ENCODE results near the gene LRP11.
"Not testable (repeated sequence)": the region's sequence is repeated elsewhere in the genome, so short reads cannot be mapped to it uniquely, and the experiment has no call there.

The LRP11 gene

GRCh38 chr6:149851461-149852110, 12.6 kb downstream of the LRP11 start:
- no peaks in the 10 kb centered on the region for H4K20me1 ChIP-seq (ENCODE audit: insufficient read depth, low read length)
- H3K4me3 ChIP-seq (ENCODE audit: low read length), result no peak overlapping the region
- no peak overlapping the region for H2AFZ ChIP-seq (ENCODE audit: low read length)
- no peak overlapping the region for H3K27ac ChIP-seq (ENCODE audit: low read length)
- no peak for DNase-seq
- H3K4me1 ChIP-seq (ENCODE audit: low read length), result no peaks in the 10 kb centered on the region
- no peaks in the 10 kb centered on the region for H3K36me3 ChIP-seq (replicated peaks; ENCODE audit: insufficient read depth, low read length)
- H3K27me3 ChIP-seq (replicated peaks; ENCODE audit: insufficient read depth, low read length), result no peaks in the 10 kb centered on the region
- no peaks in the 10 kb centered on the region for H3K79me2 ChIP-seq (ENCODE audit: low read length)
- no peaks in the 10 kb centered on the region for H3K9me3 ChIP-seq (replicated peaks; ENCODE audit: insufficient read depth, low read length)
- H3K9me2 ChIP-seq (replicated peaks; ENCODE audit: insufficient read depth, low read length), result no peaks in the 10 kb centered on the region
- no peak overlapping the region for H3K9ac ChIP-seq (ENCODE audit: low read length)
- H3F3A ChIP-seq (ENCODE audit: insufficient read depth, low read length), result no peaks in the 10 kb centered on the region
- TF ChIP-seq EZH2 (optimal IDR thresholded peaks at IDR 0.05; ENCODE audit: low read depth, low read length) (no peak), CTCF (IDR thresholded peaks at IDR 0.05; ENCODE audit: low read length) (no peak), EZH2phosphoT487 (IDR thresholded peaks at IDR 0.05; ENCODE audit: low read length) (no peak)
- no peak overlapping the region for H3K4me2 ChIP-seq (ENCODE audit: low read depth, low read length)

- not testable (repeated sequence) for H3K4me3 ChIP-seq (ENCODE audit: low read length); H3K79me2 ChIP-seq (ENCODE audit: low read length); DNase-seq; H3K27me3 ChIP-seq (replicated peaks; ENCODE audit: insufficient read depth, low read length); H3K4me1 ChIP-seq (ENCODE audit: low read length); H3K9me2 ChIP-seq (replicated peaks; ENCODE audit: insufficient read depth, low read length); H2AFZ ChIP-seq (ENCODE audit: low read length); H3K9me3 ChIP-seq (replicated peaks; ENCODE audit: insufficient read depth, low read length); H3F3A ChIP-seq (ENCODE audit: insufficient read depth, low read length); H3K36me3 ChIP-seq (replicated peaks; ENCODE audit: insufficient read depth, low read length); H4K20me1 ChIP-seq (ENCODE audit: insufficient read depth, low read length); H3K4me2 ChIP-seq (ENCODE audit: low read depth, low read length); H3K27ac ChIP-seq (ENCODE audit: low read length); H3K9ac ChIP-seq (ENCODE audit: low read length)
Observed at GRCh38 chr6:149848343-149848742, 15.8 kb downstream of the LRP11 start.

- Histone ChIP-seq H3K9me2 (replicated peaks; ENCODE audit: insufficient read depth, low read length) (no peaks in the 10 kb centered on the region), H3K9me3 (replicated peaks; ENCODE audit: insufficient read depth, low read length) (no peaks in the 10 kb centered on the region), H3K79me2 (ENCODE audit: low read length) (no peaks in the 10 kb centered on the region), H2AFZ (ENCODE audit: low read length) (no peak overlapping the region), H3K4me2 (ENCODE audit: low read depth, low read length) (no peak overlapping the region), H3K36me3 (replicated peaks; ENCODE audit: insufficient read depth, low read length) (no peaks in the 10 kb centered on the region), H3K27ac (ENCODE audit: low read length) (no peak overlapping the region), H3K4me1 (ENCODE audit: low read length) (no peaks in the 10 kb centered on the region), H3K4me3 (ENCODE audit: low read length) (no peak overlapping the region), H3K9ac (ENCODE audit: low read length) (no peak overlapping the region), H3F3A (ENCODE audit: insufficient read depth, low read length) (no peaks in the 10 kb centered on the region), H3K27me3 (replicated peaks; ENCODE audit: insufficient read depth, low read length) (no peaks in the 10 kb centered on the region), H4K20me1 (ENCODE audit: insufficient read depth, low read length) (no peaks in the 10 kb centered on the region)
- TF ChIP-seq EZH2 (optimal IDR thresholded peaks at IDR 0.05; ENCODE audit: low read depth, low read length), result no peak
- no peak for TF ChIP-seq CTCF (IDR thresholded peaks at IDR 0.05; ENCODE audit: low read length)
- no peak for TF ChIP-seq EZH2phosphoT487 (IDR thresholded peaks at IDR 0.05; ENCODE audit: low read length)
- DNase-seq, result no peak
Observed at GRCh38 chr6:149847939-149848267, 16.3 kb downstream of the LRP11 start.

GRCh38 chr6:149846321-149846720, 17.8 kb downstream of the LRP11 start:
- H3K9me3 ChIP-seq (replicated peaks; ENCODE audit: insufficient read depth, low read length), result no peaks in the 10 kb centered on the region
- TF ChIP-seq EZH2 (optimal IDR thresholded peaks at IDR 0.05; ENCODE audit: low read depth, low read length), result no peak
- TF ChIP-seq CTCF (IDR thresholded peaks at IDR 0.05; ENCODE audit: low read length), result no peak
- TF ChIP-seq EZH2phosphoT487 (IDR thresholded peaks at IDR 0.05; ENCODE audit: low read length), result no peak
- H3K4me2 ChIP-seq (ENCODE audit: low read depth, low read length), result no peak overlapping the region
- H3F3A ChIP-seq (ENCODE audit: insufficient read depth, low read length), result no peaks in the 10 kb centered on the region
- H3K9ac ChIP-seq (ENCODE audit: low read length), result no peak overlapping the region
- no peaks in the 10 kb centered on the region for H3K9me2 ChIP-seq (replicated peaks; ENCODE audit: insufficient read depth, low read length)
- H3K27me3 ChIP-seq (replicated peaks; ENCODE audit: insufficient read depth, low read length), result no peaks in the 10 kb centered on the region
- H4K20me1 ChIP-seq (ENCODE audit: insufficient read depth, low read length), result no peaks in the 10 kb centered on the region
- DNase-seq, result no peak
- H3K36me3 ChIP-seq (replicated peaks; ENCODE audit: insufficient read depth, low read length), result no peaks in the 10 kb centered on the region
- no peak overlapping the region for H3K27ac ChIP-seq (ENCODE audit: low read length)
- no peak overlapping the region for H3K4me3 ChIP-seq (ENCODE audit: low read length)
- H3K4me1 ChIP-seq (ENCODE audit: low read length), result no peaks in the 10 kb centered on the region
- H3K79me2 ChIP-seq (ENCODE audit: low read length), result no peaks in the 10 kb centered on the region
- H2AFZ ChIP-seq (ENCODE audit: low read length), result no peak overlapping the region

Measured in MM.1S (cell line).